Testis (tissue), 3 donors: ENCODE data around the gene MAMDC2. TPM values are rescaled to one million over a fixed set of nuclear protein-coding genes. Genes with fewer than 3 reads are reported as not detected.
A peak's percentile ranks its signal among the peaks of the same experiment; 100 is the strongest.

Experiments
- DNase-seq: peaks from one replicate; pipeline ENCODE4 v3.0.0-alpha.2; 2019
- H3K27ac ChIP-seq, 2 donors: fragments of 200-600 bp; sonication (generic); one replicate each; pipeline ENCODE4 v1.5.1; 2019
- H3K27me3 ChIP-seq: fragments of 200-600 bp; sonication (generic); one replicate; pipeline ENCODE4 v1.5.1; 2019
- H3K36me3 ChIP-seq: fragments of 200-600 bp; sonication (generic); one replicate; pipeline ENCODE4 v1.5.1; 2017; ENCODE audit warnings: low read depth; ENCODE audit errors: missing control alignments
- H3K4me1 ChIP-seq: fragments of 200-600 bp; sonication (generic); one replicate; pipeline ENCODE4 v1.5.1; 2019
- H3K4me3 ChIP-seq, 2 donors: fragments of 200-600 bp; sonication (generic); one replicate each; pipeline ENCODE4 v1.5.1; 2017 to 2019
- H3K9me3 ChIP-seq: fragments of 200-600 bp; sonication (generic); one replicate; pipeline ENCODE4 v1.5.1; 2017
- CTCF ChIP-seq, 3 experiments: fragments of 450-650 bp in 2 of 3; fragments of 200-600 bp in 1 of 3; sonication (generic) in 1 of 3; IDR thresholded peaks; one replicate each; pipeline ENCODE4 v1.5.1; 2016 to 2019; ENCODE audit warnings: antibody characterized with exemption in 3 of 3, mild to moderate bottlenecking in 2 of 3, moderate library complexity in 1 of 3
- POLR2A ChIP-seq: fragments of 450-650 bp; IDR thresholded peaks from one replicate; pipeline ENCODE4 v1.6.1; 2017; ENCODE audit warnings: antibody characterized with exemption, mild to moderate bottlenecking, moderate library complexity
- WGBS, 2 donors: methylation state at CpG; one replicate each; pipeline ENCODE4 v1.1.5; 2018; 5-methylcytosine and 5-hydroxymethylcytosine counted together
- intact Hi-C: fragments of 100-400 bp; cut with DNase I; formaldehyde crosslinking; loops from one replicate; pipeline ENCODE4 v1.15.1; 2023; ENCODE audit warnings: low total_unique reads
- polyA plus RNA-seq: library from polyadenylated mRNA; stranded (reverse); fragments of 350-450 nt; fragmentation: Illumina TruSeq; extraction: RNeasy Lipid Tissue Mini Kit (QIAGEN cat#74804); gene quantifications from one replicate; pipeline ENCODE4 v1.2.3, GENCODE V29; 2014; ENCODE audit warnings: low read depth, low replicate concordance; ENCODE audit not compliant: insufficient read depth
- total RNA-seq, 2 donors: library from RNA; depleted of rRNA; stranded (reverse); fragments of >200 nt; gene quantifications; one replicate each; pipeline ENCODE4 v1.2.3, GENCODE V29; 2016

Gene MAMDC2
- total and polyA plus RNA-seq, 3 donors from 2014 or later = 13.7 to 28.3 (median 15.1) TPM

- WGBS, 2 donors = 42 to 56% methylated on average over 4 of the region's 4 CpGs
- TF ChIP-seq CTCF (IDR thresholded peaks at IDR 0.05) (no peak), POLR2A (no peak)
- no peaks in the 10 kb centered on the region for H3K36me3 ChIP-seq
- H3K4me1 ChIP-seq = no peaks in the 10 kb centered on the region
- no peak overlapping the region for H3K4me3 ChIP-seq
- peak; percentile 70 for DNase-seq
- no peaks in the 10 kb centered on the region for H3K27me3 ChIP-seq
- no peaks in the 10 kb centered on the region for H3K9me3 ChIP-seq
- intact Hi-C loops = no loop called here
- H3K27ac ChIP-seq = peak overlapping the region in 1 of 2 donors; percentile 73
Observed at GRCh38 chr9:70100362-70100761, 56.7 kb downstream of the MAMDC2 start.

- H3K27ac ChIP-seq = peak overlapping the region in 1 of 2 donors; percentile 73
- intact Hi-C loops = no loop called here
Observed at GRCh38 chr9:70101265-70101664, 57.6 kb downstream of the MAMDC2 start.

GRCh38 chr9:70105147-70105546 is 61.5 kb downstream of the MAMDC2 start:
- Histone ChIP-seq H3K36me3 (no peaks in the 10 kb centered on the region), H3K9me3 (no peaks in the 10 kb centered on the region), H3K27ac (no peak overlapping the region), H3K4me3 (no peak overlapping the region), H3K4me1 (peaks cover 2% of the 10 kb centered on the region), H3K27me3 (no peaks in the 10 kb centered on the region)
- 83 to 84% methylated on average over 5 of the region's 5 CpGs for WGBS, 2 donors
- intact Hi-C loops = no loop called here
- no peak for TF ChIP-seq POLR2A
- no peak for TF ChIP-seq CTCF (IDR thresholded peaks at IDR 0.05)
- no peak for DNase-seq

More at GRCh38 chr9:70101265-70101664, 57.6 kb downstream of the MAMDC2 start:
- Histone ChIP-seq H3K27me3 (no peaks in the 10 kb centered on the region), H3K4me1 (no peaks in the 10 kb centered on the region), H3K9me3 (no peaks in the 10 kb centered on the region), H3K4me3 (no peak overlapping the region), H3K36me3 (no peaks in the 10 kb centered on the region)
- 81 to 90% methylated on average over 1 of the region's 1 CpG for WGBS, 2 donors
- TF ChIP-seq CTCF (IDR thresholded peaks at IDR 0.05) (no peak), POLR2A (no peak)
- DNase-seq = no peak

- no peaks in the 10 kb centered on the region for H3K36me3 ChIP-seq
- TF ChIP-seq CTCF (IDR thresholded peaks at IDR 0.05) = peak in 1 of 3 experiments; percentile 6
- TF ChIP-seq POLR2A = no peak
- H3K9me3 ChIP-seq = no peaks in the 10 kb centered on the region
- WGBS, 2 donors = 72 to 80% methylated on average over 9 to 10 of the region's 10 CpGs
- peaks cover 10% of the 10 kb centered on the region for H3K4me1 ChIP-seq
- H3K27me3 ChIP-seq = no peaks in the 10 kb centered on the region
- peak; percentile 56 for DNase-seq
- intact Hi-C loops = no loop called here
- H3K27ac ChIP-seq = no peak overlapping the region
- no peak overlapping the region for H3K4me3 ChIP-seq
Observed at GRCh38 chr9:70106571-70106970, 62.9 kb downstream of the MAMDC2 start.

GRCh38 chr9:70107558-70107957 is 63.9 kb downstream of the MAMDC2 start:
- 89 to 93% methylated on average over 1 of the region's 1 CpG for WGBS, 2 donors
- intact Hi-C loops = no loop called here

More at GRCh38 chr9:70107558-70107957, 63.9 kb downstream of the MAMDC2 start:
- Histone ChIP-seq H3K4me1 (peaks cover 10% of the 10 kb centered on the region), H3K36me3 (no peaks in the 10 kb centered on the region), H3K27ac (no peak overlapping the region), H3K27me3 (no peaks in the 10 kb centered on the region), H3K9me3 (no peaks in the 10 kb centered on the region), H3K4me3 (no peak overlapping the region)
- TF ChIP-seq POLR2A (no peak), CTCF (IDR thresholded peaks at IDR 0.05) (no peak)
- DNase-seq = no peak
